Skeletal muscle satellite cell (primary cell): ENCODE measurements around the gene HIVEP3.

Experiments
- H3K27me3 ChIP-seq: 2 replicates; pipeline ENCODE4 v1.7.0; 2013; ENCODE audit warnings: low read length; ENCODE audit not compliant: control insufficient read depth, insufficient read depth
- H3K36me3 ChIP-seq: 2 replicates; pipeline ENCODE4 v1.7.0; 2013; ENCODE audit warnings: mild to moderate bottlenecking, control low read depth, low read length; ENCODE audit not compliant: insufficient read depth
- H3K4me1 ChIP-seq: 2 replicates; pipeline ENCODE4 v1.7.0; 2013; ENCODE audit warnings: low read length; ENCODE audit not compliant: control insufficient read depth, insufficient read depth
- H3K4me2 ChIP-seq: 2 replicates; pipeline ENCODE4 v1.7.0; 2013; ENCODE audit warnings: mild to moderate bottlenecking, low read length
- H3K4me3 ChIP-seq: 2 replicates; pipeline ENCODE4 v1.7.0; 2013; ENCODE audit warnings: low read length
- H3K9ac ChIP-seq: 2 replicates; pipeline ENCODE4 v1.7.0; 2013; ENCODE audit warnings: mild to moderate bottlenecking, low read depth, low read length, moderate library complexity
- H3K9me3 ChIP-seq: replicated peaks from 2 replicates; pipeline ENCODE4 v1.7.0; 2013; ENCODE audit warnings: mild to moderate bottlenecking, control low read depth, low read length

HIVEP3 gene

DNA sequence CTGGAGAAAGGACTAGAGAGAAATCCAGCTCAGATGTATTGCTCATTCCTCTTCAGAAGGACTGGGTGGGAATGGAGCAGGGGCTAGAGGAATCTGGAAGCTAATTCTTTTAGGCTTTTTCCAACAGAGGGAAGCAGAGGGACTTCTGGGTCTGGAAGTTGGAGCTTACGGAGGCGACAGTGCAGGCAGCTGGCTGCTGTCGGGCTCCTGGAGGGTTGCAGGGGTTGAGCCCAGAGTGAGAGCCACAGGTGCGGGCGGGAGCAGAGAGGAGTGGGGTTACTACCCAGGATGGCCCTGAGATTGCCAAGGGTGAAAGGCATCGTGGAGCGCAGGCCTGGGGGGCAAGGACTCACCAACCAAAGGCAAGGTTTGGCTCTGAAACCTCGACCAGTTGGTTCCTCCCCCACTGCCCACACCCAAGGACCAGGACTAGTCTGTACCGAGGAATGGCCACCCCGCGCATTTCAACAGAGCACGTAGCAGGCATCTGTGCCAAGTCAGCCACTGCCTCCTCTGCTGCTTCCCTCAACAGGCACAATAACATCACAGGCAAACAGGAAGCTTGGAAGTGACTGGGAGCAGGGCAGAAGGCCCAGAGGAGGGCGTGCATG is 411.5 kb downstream of the HIVEP3 start:
- Histone ChIP-seq H3K27me3 (peaks cover 4% of the 10 kb centered on the region), H3K4me1 (peaks cover under 1% of the 10 kb centered on the region), H3K4me3 (no peak overlapping the region), H3K9ac (no peak overlapping the region), H3K4me2 (no peak overlapping the region), H3K36me3 (no peaks in the 10 kb centered on the region), H3K9me3 (no peaks in the 10 kb centered on the region)

DNA sequence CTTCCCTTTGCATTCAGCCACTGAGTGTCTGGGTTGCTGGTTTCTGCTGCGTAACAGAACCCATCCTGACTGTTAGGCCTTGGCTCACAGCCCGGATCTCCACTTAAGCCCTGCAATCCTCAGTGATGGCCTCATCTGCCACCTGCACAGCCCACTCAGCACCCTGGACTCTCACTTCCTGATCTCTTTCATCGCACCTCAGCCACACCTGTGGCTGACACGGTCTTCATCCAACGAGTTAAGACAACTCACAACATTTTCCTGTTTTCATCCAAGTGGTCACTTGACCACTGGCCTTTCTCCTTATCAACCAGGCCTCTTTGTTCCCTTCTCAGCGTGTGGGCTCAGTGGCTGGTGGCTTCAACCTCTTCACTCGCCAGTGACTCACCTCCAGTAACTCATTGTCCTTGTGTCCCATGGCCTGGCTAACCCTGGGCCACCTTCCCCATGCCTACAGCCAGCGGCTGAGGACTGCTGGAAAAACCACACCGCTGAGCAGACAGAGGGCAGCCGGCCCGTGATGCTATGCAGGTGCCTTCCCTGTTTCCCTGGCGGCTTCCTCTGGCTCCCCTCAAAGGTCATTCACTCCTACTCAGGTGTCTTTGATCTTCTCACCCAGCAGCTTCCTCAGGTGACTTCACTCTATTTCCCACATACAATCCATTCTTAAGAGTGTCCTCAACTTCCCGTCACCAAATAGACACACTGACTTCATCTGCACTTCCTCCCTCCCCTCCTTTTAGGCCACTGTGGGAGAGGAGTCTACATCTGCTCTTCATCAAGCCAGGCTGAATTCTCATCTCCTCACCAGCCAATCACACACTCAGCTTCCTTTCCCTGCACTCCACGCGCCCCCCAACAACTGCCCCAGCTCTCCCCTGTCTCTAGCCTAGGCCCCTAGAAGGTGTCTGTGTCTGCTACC is 414.3 kb downstream of the HIVEP3 start:
- H3K9me3 ChIP-seq = no peaks in the 10 kb centered on the region

DNA sequence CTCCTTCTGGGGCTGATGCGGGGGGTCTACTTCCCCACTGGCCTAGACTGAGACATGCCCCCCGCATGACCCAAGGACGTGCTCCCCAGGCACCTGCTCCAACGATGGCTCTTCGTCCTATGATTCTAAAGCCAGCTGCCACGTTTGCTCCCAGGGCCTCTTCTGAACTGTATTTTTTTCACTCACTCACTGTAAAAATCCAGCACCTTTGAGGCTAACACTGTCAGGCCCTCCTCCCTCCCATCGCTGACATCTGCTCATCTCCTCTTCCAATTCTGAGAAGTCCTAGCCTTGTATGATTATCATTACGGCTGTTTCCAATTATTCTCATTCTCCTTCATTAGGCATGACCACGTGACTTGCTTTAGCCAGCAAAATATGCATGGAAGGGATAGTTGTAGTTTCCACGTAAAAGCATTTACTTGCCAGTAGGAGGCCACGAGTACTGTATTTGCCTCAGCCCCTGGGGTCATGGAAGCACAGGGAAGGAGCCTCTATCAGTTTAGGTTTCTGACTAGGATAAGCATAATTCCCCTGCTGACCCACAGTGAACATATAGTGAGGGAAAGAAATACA is 415.1 kb downstream of the HIVEP3 start:
- Histone ChIP-seq H3K27me3 (peaks cover 4% of the 10 kb centered on the region), H3K36me3 (no peaks in the 10 kb centered on the region)

More for the DNA sequence above, 414.3 kb downstream of the HIVEP3 start:
- no peak overlapping the region for H3K9ac ChIP-seq
- no peaks in the 10 kb centered on the region for H3K36me3 ChIP-seq
- H3K27me3 ChIP-seq = peaks cover 4% of the 10 kb centered on the region
- H3K4me2 ChIP-seq = no peak overlapping the region
- no peak overlapping the region for H3K4me3 ChIP-seq
- H3K4me1 ChIP-seq = peaks cover 24% of the 10 kb centered on the region

DNA sequence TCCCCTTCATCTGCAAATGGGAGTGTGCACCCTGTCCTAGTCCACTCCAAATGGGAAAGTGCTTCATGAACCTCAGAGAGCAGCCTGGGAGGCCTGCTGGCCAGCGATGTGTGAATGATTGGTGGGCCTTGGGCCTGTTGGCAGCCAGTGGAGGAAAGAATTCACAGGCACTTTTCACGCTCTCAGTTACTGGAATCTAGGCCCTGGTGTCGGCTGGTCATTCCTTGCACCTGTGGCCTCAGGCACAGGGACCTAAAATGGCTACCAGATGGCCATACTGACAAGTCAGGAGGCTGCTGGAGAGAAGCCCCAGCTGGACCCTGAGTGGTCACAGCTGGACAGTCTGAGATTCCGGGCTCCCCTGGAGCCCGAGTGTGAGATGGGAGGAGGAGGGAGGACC is 415.8 kb downstream of the HIVEP3 start:
- H3K36me3 ChIP-seq = no peaks in the 10 kb centered on the region
- no peak overlapping the region for H3K9ac ChIP-seq
- H3K27me3 ChIP-seq = peaks cover 4% of the 10 kb centered on the region
- H3K4me2 ChIP-seq = no peak overlapping the region
- peaks cover 39% of the 10 kb centered on the region for H3K4me1 ChIP-seq
- H3K9me3 ChIP-seq = no peaks in the 10 kb centered on the region
- no peak overlapping the region for H3K4me3 ChIP-seq

More for the DNA sequence above, 415.1 kb downstream of the HIVEP3 start:
- no peak overlapping the region for H3K4me2 ChIP-seq
- peaks cover 31% of the 10 kb centered on the region for H3K4me1 ChIP-seq
- H3K9me3 ChIP-seq = no peaks in the 10 kb centered on the region
- no peak overlapping the region for H3K4me3 ChIP-seq
- H3K9ac ChIP-seq = no peak overlapping the region

DNA sequence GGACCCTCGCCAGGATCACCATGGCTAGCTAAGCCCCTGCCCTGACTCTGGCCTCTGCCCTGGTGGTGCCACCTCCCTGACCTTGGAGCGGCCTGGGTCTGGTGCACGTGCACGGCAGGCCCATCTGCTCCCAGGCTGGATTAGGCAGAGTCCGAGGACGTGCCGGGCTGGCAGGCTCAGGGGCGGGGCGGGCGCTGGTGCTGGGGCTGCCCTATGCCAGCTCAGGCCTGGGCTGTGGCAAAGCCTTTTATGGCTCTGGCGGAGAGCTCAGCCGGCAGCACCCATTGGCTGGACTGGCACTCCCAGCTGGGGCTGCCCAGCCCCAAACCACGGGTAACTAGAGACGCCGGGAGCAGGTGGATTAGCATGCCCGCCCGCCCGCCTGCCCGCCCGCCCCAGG is 417.1 kb downstream of the HIVEP3 start:
- H3K9me3 ChIP-seq = no peaks in the 10 kb centered on the region
- no peak overlapping the region for H3K4me2 ChIP-seq
- H3K27me3 ChIP-seq = no peaks in the 10 kb centered on the region
- H3K36me3 ChIP-seq = no peaks in the 10 kb centered on the region
- H3K9ac ChIP-seq = no peak overlapping the region
- no peak overlapping the region for H3K4me3 ChIP-seq
- peaks cover 47% of the 10 kb centered on the region for H3K4me1 ChIP-seq

DNA sequence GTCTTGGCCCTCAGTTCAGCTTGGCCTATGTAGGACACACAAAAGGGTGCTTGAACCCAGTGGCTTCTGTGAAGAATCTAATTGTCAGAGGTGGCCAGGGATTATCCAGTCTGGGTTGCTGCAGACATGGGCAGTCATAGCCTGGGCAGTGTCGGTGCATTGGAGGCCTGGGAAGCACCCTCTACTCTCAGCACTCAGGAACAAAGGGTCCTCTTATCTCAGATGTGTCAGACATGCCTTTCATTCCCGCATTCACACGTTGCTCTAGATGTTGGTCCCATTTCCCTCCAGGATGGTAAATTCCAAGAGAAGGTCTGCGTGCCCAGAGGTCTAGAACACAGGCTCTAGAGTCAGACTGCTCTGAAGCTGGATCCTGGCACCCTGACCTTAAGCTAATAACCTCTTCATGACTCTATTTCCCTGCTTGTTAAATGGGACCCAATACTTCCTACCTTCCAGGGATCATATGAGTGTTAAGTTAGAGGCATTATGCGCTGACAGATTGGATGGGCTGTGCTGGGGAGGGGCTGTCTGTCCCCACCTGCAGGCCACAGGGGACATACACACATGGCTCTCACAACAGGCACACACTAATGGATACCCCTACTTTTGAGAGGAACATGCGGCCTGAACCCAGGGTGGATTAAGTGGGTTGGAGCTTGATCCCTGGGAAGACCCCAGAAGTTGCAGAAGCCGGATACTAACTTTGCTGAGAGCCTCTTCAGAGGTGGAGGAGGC is 417.8 kb downstream of the HIVEP3 start:
- H3K9ac ChIP-seq = no peak overlapping the region
- H3K4me1 ChIP-seq = peaks cover 54% of the 10 kb centered on the region
- H3K4me2 ChIP-seq = no peak overlapping the region
- H3K36me3 ChIP-seq = no peaks in the 10 kb centered on the region
- no peak overlapping the region for H3K4me3 ChIP-seq
- H3K27me3 ChIP-seq = no peaks in the 10 kb centered on the region
- no peaks in the 10 kb centered on the region for H3K9me3 ChIP-seq

DNA sequence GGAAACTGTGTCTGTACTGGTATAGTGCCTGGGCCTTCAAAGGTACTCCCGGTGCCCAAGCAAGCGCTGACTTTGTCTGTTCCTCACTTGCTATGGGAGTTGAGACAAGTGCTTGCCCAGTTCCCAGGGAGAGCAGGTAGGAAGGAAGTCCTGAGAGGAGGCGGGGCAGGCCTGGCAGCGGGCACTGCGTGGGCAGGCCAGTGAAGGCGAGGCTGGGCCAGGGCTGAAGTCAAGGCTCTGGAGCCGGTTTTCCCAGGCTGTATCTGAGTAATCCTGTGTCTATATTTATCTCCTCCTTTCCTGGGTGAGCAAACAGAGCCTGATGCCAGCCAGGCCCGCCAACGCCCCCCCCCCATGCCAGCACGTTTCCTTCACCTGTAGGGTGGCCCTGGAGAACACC is 418.3 kb downstream of the HIVEP3 start:
- Histone ChIP-seq H3K4me3 (no peak overlapping the region), H3K9me3 (no peaks in the 10 kb centered on the region), H3K27me3 (no peaks in the 10 kb centered on the region), H3K9ac (no peak overlapping the region), H3K36me3 (no peaks in the 10 kb centered on the region), H3K4me2 (peak overlapping the region; percentile 17), H3K4me1 (peaks cover 59% of the 10 kb centered on the region)

DNA sequence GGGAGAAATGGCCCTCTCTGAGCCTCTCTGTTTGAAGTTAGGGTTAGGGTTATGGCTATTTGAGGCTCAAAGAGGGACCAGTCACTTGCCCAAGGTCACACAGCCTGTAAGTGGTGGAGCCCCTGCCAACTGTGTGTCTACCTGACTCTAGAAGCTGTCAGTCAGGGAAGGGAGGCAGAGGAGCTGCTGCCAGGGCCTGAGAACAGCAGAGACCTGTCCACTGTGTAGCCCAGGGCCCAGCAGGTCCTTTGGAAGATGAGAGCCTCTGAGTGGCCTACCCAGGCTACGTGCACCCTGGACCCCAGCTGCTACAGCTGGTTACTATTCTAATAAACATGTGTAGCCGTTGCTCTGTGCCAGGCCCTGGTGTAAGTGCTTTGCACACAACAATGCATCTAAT is 419.1 kb downstream of the HIVEP3 start:
- no peak overlapping the region for H3K4me2 ChIP-seq
- H3K4me1 ChIP-seq = peaks cover 65% of the 10 kb centered on the region

DNA sequence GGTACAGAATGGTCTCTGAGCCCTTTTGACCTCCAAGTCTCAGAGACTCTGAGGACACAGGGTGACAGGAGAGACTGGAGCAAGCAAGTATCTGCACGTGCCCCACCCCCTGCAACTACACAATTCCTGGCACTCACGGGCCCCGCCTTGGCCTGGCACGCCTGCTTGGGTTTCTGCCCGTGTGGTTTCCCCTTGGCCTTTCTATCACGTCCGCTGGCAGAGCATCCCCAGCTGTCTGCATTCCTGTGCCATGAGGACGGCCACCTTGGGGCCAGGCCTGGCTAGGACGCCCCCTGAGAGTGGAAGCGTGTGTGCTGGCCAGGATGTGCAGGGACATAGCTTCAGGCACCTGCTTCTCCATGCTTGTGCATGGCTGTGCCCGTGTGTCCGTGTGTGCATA is 419.9 kb downstream of the HIVEP3 start:
- H3K9ac ChIP-seq = no peak overlapping the region
- no peaks in the 10 kb centered on the region for H3K9me3 ChIP-seq
- no peaks in the 10 kb centered on the region for H3K36me3 ChIP-seq
- H3K27me3 ChIP-seq = no peaks in the 10 kb centered on the region
- peak overlapping the region; percentile 44 for H3K4me2 ChIP-seq
- H3K4me1 ChIP-seq = peaks cover 65% of the 10 kb centered on the region
- H3K4me3 ChIP-seq = no peak overlapping the region

More for the DNA sequence above, 419.1 kb downstream of the HIVEP3 start:
- Histone ChIP-seq H3K9ac (no peak overlapping the region), H3K4me3 (no peak overlapping the region), H3K27me3 (no peaks in the 10 kb centered on the region), H3K36me3 (no peaks in the 10 kb centered on the region), H3K9me3 (no peaks in the 10 kb centered on the region)

DNA sequence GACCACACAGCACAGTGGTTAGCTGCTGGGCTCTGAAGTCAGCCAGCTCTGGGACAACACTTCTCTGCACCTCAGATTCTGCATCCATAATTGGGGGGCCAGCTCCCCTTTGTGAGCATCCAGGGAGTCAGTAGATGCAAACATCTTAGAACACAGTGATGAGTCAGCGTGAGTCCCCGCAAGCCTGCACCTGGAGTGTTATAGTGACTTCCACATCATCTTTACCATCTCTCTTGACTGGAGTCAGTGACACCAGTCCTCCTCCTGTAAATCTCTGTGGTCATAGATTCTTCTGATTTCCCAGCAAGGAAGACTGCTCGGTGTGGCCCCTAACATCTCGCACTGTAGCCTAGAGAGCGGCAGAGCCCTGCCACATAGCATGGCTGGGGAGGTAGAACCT is 420.3 kb downstream of the HIVEP3 start:
- H3K9ac ChIP-seq = no peak overlapping the region
- no peaks in the 10 kb centered on the region for H3K36me3 ChIP-seq
- H3K27me3 ChIP-seq = no peaks in the 10 kb centered on the region
- H3K4me2 ChIP-seq = peak overlapping the region; percentile 44
- H3K9me3 ChIP-seq = no peaks in the 10 kb centered on the region
- no peak overlapping the region for H3K4me3 ChIP-seq
- peaks cover 67% of the 10 kb centered on the region for H3K4me1 ChIP-seq

DNA sequence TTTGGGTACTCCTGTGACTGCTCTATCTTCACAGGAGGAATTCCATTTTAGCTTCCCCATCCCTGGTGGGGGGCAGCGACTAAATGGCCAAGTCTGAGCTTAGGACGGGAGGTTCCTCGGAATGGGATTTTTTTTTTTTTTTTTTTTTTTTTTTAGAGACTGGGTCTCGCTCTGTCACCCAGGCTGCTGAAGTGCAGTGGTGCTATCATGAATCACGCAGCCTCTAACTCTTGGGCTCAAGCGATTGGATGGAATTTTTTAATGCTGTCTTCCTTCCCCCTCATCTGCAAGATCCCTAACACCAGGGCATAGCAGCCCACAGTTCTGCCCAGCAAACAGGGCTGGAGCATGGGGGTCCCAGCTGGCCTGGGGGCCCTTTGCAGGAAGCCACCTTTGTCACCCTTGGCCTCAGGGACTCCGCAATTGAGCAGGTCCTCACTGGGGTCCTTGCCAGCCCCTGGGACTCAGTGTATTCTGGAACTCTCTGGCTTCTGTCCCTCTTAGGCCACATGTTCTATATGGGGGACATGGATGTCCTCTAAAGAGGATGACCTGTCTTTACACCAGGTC is 421.2 kb downstream of the HIVEP3 start:
- H3K27me3 ChIP-seq = no peaks in the 10 kb centered on the region
- no peak overlapping the region for H3K4me2 ChIP-seq
- H3K36me3 ChIP-seq = no peaks in the 10 kb centered on the region
- no peak overlapping the region for H3K4me3 ChIP-seq
- H3K4me1 ChIP-seq = peaks cover 76% of the 10 kb centered on the region
- H3K9ac ChIP-seq = no peak overlapping the region
- H3K9me3 ChIP-seq = no peaks in the 10 kb centered on the region
